ENCODE results near the gene MAST3.

MAST3 gene

DNA sequence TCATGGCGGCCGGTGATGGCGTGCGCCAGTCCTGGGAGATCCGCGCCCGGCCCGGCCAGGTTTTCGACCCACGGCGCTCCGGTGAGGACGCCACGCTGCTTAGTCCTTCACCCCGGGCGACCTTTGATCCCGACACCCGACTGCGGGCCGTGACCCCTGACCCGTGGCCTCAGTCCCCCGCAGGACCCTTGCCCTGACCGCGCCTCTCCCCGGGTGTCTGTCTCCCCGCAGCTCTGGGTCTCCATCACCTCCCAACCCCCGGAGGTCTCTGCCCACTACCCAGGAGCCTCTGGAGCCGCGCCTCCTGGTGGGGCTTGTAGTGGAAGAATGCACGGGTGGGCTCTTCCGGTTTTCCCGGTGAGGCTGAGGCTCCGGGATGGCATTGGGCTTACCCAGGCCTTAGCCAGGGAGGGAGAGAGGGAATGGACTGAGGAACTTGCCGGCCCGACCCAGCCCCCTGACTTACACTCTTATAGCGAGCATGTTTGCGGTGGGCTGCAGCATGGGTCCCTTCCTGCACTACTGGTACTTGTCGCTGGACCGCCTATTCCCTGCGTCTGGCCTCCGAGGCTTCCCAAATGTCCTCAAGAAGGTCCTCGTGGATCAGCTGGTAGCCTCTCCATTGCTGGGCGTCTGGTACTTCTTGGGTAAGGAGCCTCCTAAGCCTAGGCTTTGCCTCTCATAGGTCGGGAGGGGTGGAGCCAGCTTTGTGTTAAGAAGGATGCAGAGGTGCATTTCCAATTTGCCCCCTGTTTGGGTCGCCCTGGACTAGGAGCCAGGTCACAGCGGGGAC, 96.0 kb downstream of the MAST3 start:
- no peak for DNase-seq

DNA sequence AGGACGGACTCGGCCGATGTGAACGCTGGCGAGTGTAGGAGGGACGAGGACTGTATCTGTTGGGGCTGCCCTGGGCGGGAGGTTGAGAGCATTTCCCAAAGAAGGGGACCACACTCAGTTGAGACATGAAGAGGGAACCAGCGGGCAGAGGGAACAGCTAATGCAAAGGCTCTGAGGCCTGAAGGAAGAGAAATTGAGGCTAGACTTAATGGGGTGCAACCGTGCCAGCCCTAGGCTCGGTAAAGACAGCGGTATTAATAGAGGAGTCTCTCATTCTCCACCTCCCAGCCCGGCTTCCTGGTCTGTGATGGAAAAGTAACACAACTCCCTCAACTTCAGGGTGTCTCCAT, 96.6 kb downstream of the MAST3 start:
- DNase-seq, result no peak

DNA sequence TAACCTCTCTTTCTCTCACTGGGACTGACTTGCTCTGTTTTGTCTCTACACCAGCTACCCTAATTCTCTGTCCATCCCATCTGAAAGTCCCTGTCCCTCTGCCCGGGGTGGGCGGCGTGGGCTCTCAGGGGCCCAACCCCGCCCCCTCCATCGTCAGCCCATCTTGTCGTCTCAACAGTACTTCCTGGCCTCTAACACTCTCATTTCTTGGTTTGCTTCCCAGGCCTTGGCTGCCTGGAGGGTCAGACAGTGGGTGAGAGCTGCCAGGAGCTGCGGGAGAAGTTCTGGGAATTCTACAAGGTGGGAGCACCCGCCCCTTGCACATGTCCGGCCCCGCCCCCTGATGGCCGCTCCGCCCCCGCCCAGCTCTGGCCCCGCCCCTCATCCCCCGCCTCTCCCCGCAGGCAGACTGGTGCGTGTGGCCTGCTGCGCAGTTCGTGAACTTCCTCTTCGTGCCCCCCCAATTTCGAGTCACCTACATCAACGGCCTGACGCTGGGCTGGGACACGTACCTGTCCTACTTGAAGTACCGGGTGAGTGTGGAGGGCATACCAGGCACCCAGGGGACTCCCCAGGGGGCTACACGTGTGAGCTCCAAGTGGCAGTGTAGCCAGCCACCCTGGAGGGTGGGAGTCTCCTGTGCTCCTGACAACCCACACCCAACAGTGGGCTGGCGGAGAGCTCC, 97.1 kb downstream of the MAST3 start:
- no peak for DNase-seq

DNA sequence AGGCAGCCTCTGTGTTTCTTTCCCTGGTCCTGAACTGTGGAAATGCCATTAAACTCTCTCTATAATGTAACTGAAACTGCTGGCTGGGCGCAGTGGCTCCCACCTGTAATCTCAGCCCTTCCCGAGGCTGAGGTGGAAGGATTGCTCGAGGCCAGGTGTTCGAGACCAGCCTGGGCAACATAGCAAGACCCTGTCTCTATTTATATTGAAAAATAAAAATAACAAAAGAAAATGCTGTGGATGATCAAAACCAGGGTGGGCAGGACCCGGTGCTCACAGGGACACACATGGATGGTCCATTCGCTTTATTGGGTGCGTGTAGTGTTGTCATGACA, 98.9 kb downstream of the MAST3 start:
- DNase-seq, result no peak

GRCh38 chr19:18197306-18197705, 99.7 kb downstream of the MAST3 start:
- DNase-seq, result no peak

DNA sequence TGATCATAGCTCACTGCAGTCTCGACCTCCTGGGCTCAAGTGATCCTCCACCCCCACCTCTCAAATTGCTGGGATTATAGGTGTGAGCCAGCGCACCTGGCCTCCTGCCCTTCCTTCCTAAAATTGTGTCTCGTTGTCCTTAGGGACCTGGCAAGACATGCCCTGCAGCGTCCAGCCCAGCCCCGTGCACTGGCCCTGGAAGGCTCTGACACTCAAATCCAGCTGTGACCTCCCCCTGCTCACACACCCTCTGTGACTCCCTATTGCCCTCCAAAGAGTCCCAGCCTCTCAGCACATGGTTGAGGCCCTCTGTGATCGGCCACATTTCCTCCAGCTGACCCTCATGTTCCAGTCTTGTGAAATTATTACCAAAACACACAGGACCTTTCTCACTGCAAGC, 100.4 kb downstream of the MAST3 start:
- no peak for DNase-seq

GRCh38 chr19:18198374-18198773, 100.8 kb downstream of the MAST3 start:
- no peak for DNase-seq
